Activated CD8-positive, alpha-beta T cell treated with anti-CD3 and anti-CD28 coated beads, Interleukin-2, amount 10 ng/mL, durations not matched to agents 7 days and 5 days (primary cell): ENCODE measurements around the gene COL27A1. TPM values are rescaled to one million over a fixed set of nuclear protein-coding genes. Genes with fewer than 3 reads are reported as not detected.
"Not testable (repeated sequence)": the region's sequence is repeated elsewhere in the genome, so short reads cannot be mapped to it uniquely, and the experiment has no call there.

Experiments used
- ATAC-seq: fragments of 150-1000 bp; cut with Tn5 transposase; one replicate; pipeline ENCODE4 v1.10.0; 2021; ENCODE audit warnings: moderate library complexity
- CTCF ChIA-PET: fragments of 350-600 bp; sonication (Branson Sonifier 250); formaldehyde crosslinking; loops from one replicate; lab custom pipeline; 2021; ENCODE audit warnings: antibody characterized with exemption; lab: Charles Lee
- POLR2A ChIA-PET: fragments of 350-600 bp; sonication (Branson Sonifier 250); formaldehyde crosslinking; loops from one replicate; lab custom pipeline; 2021; ENCODE audit warnings: antibody characterized with exemption; lab: Charles Lee
- DNase-seq: peaks from one replicate; pipeline ENCODE4 v3.0.0-alpha.2; 2020
- H3K27ac Mint-ChIP-seq: one replicate; pipeline ENCODE4 v1.8.0; 2021; ENCODE audit warnings: mild to moderate bottlenecking, mixed read lengths
- H3K27me3 Mint-ChIP-seq: one replicate; pipeline ENCODE4 v1.8.0; 2021; ENCODE audit warnings: low read depth, mixed read lengths
- H3K36me3 Mint-ChIP-seq: one replicate; pipeline ENCODE4 v1.8.0; 2021; ENCODE audit warnings: low read depth, mixed read lengths
- H3K4me1 Mint-ChIP-seq: one replicate; pipeline ENCODE4 v1.8.0; 2021; ENCODE audit warnings: low read depth, mixed read lengths
- H3K4me3 Mint-ChIP-seq: one replicate; pipeline ENCODE4 v1.8.0; 2021; ENCODE audit warnings: mild to moderate bottlenecking, mixed read lengths
- H3K9me3 Mint-ChIP-seq: one replicate; pipeline ENCODE4 v1.8.0; 2022; ENCODE audit warnings: mixed read lengths; ENCODE audit not compliant: insufficient read depth
- total RNA-seq, 2 experiments: library from RNA; stranded (reverse); gene quantifications; one replicate each; pipeline ENCODE4 v1.2.3, GENCODE V29; 2021

The COL27A1 gene
- total RNA-seq, 2 experiments from 2014 or later, result 0.47 to 0.99 TPM

GRCh38 chr9:114184866-114185265, 29.5 kb downstream of the COL27A1 start:
- no peaks in the 10 kb centered on the region for H3K9me3 Mint-ChIP-seq
- CTCF ChIA-PET, result interaction anchor here (1.3 kb wide), 1 partner anchor 106 kb away, joined by 4 read pairs; no protein-coding TSS in a partner anchor

GRCh38 chr9:114185570-114186490, 30.5 kb downstream of the COL27A1 start:
- H3K9me3 Mint-ChIP-seq, result peaks cover 4% of the 10 kb centered on the region
- ChIA-PET POLR2A (no interaction called here), CTCF (no interaction called here)
- DNase-seq (no peak), ATAC-seq (no peak)
- no peaks in the 10 kb centered on the region for H3K27me3 Mint-ChIP-seq
- H3K4me3 Mint-ChIP-seq, result no peak overlapping the region
- no peaks in the 10 kb centered on the region for H3K36me3 Mint-ChIP-seq
- no peak overlapping the region for H3K27ac Mint-ChIP-seq
- no peaks in the 10 kb centered on the region for H3K4me1 Mint-ChIP-seq

More at GRCh38 chr9:114184866-114185265, 29.5 kb downstream of the COL27A1 start:
- H3K27me3 Mint-ChIP-seq, result no peaks in the 10 kb centered on the region
- POLR2A ChIA-PET, result no interaction called here
- DNase-seq (no peak), ATAC-seq (no peak)
- no peak overlapping the region for H3K4me3 Mint-ChIP-seq
- H3K36me3 Mint-ChIP-seq, result no peaks in the 10 kb centered on the region
- no peaks in the 10 kb centered on the region for H3K4me1 Mint-ChIP-seq
- no peak overlapping the region for H3K27ac Mint-ChIP-seq

GRCh38 chr9:114186605-114187289, 31.4 kb downstream of the COL27A1 start:
- no peaks in the 10 kb centered on the region for H3K36me3 Mint-ChIP-seq
- no peaks in the 10 kb centered on the region for H3K27me3 Mint-ChIP-seq
- peaks cover 4% of the 10 kb centered on the region for H3K9me3 Mint-ChIP-seq
- H3K27ac Mint-ChIP-seq, result no peak overlapping the region
- ChIA-PET CTCF (interaction anchor here (1.0 kb wide), 1 partner anchor 104 kb away, joined by 4 read pairs; no protein-coding TSS in a partner anchor), POLR2A (no interaction called here)
- DNase-seq (no peak), ATAC-seq (no peak)
- no peaks in the 10 kb centered on the region for H3K4me1 Mint-ChIP-seq
- H3K4me3 Mint-ChIP-seq, result no peak overlapping the region

- POLR2A ChIA-PET, result no interaction called here
- Mint-ChIP-seq H3K27me3 (no peaks in the 10 kb centered on the region), H3K9me3 (peaks cover 4% of the 10 kb centered on the region), H3K27ac (no peak overlapping the region), H3K4me3 (no peak overlapping the region), H3K4me1 (no peaks in the 10 kb centered on the region), H3K36me3 (no peaks in the 10 kb centered on the region)
- CTCF ChIA-PET, result no interaction called here
- ATAC-seq, result no peak
- DNase-seq, result no peak
Observed at GRCh38 chr9:114187827-114188226, 32.5 kb downstream of the COL27A1 start.

- Mint-ChIP-seq H3K27me3 (no peaks in the 10 kb centered on the region), H3K4me1 (no peaks in the 10 kb centered on the region), H3K9me3 (peaks cover 4% of the 10 kb centered on the region), H3K4me3 (no peak overlapping the region), H3K27ac (no peak overlapping the region), H3K36me3 (no peaks in the 10 kb centered on the region)
- POLR2A ChIA-PET, result no interaction called here
- CTCF ChIA-PET, result no interaction called here
- DNase-seq (no peak), ATAC-seq (no peak)
Observed at GRCh38 chr9:114189823-114190562, 34.7 kb downstream of the COL27A1 start.

- H3K4me1 Mint-ChIP-seq, result no peaks in the 10 kb centered on the region
- H3K36me3 Mint-ChIP-seq, result no peaks in the 10 kb centered on the region
- CTCF ChIA-PET, result no interaction called here
- ATAC-seq (no peak), DNase-seq (no peak)
- no peak overlapping the region for H3K4me3 Mint-ChIP-seq
- H3K27me3 Mint-ChIP-seq, result no peaks in the 10 kb centered on the region
- H3K27ac Mint-ChIP-seq, result no peak overlapping the region
- H3K9me3 Mint-ChIP-seq, result peaks cover 4% of the 10 kb centered on the region
- POLR2A ChIA-PET, result no interaction called here
Observed at GRCh38 chr9:114190563-114190905, 35.2 kb downstream of the COL27A1 start.

GRCh38 chr9:114191402-114191801, 36.1 kb downstream of the COL27A1 start:
- DNase-seq, H3K9me3 Mint-ChIP-seq, POLR2A ChIA-PET, H3K27me3 Mint-ChIP-seq, H3K4me1 Mint-ChIP-seq, H3K36me3 Mint-ChIP-seq, CTCF ChIA-PET, ATAC-seq, H3K4me3 Mint-ChIP-seq, H3K27ac Mint-ChIP-seq: not testable (repeated sequence)

- H3K4me1 Mint-ChIP-seq, result no peaks in the 10 kb centered on the region
- no peaks in the 10 kb centered on the region for H3K36me3 Mint-ChIP-seq
- ATAC-seq, result no peak
Observed at GRCh38 chr9:114192539-114192938, 37.2 kb downstream of the COL27A1 start.

GRCh38 chr9:114193090-114193489, 37.8 kb downstream of the COL27A1 start:
- Mint-ChIP-seq H3K27me3 (no peaks in the 10 kb centered on the region), H3K9me3 (peaks cover 4% of the 10 kb centered on the region), H3K36me3 (no peaks in the 10 kb centered on the region), H3K4me3 (no peak overlapping the region), H3K27ac (no peak overlapping the region), H3K4me1 (no peaks in the 10 kb centered on the region)
- ChIA-PET POLR2A (no interaction called here), CTCF (no interaction called here)
- ATAC-seq (no peak), DNase-seq (no peak)

More at GRCh38 chr9:114192539-114192938, 37.2 kb downstream of the COL27A1 start:
- Mint-ChIP-seq H3K4me3 (no peak overlapping the region), H3K27ac (no peak overlapping the region), H3K27me3 (no peaks in the 10 kb centered on the region), H3K9me3 (peaks cover 4% of the 10 kb centered on the region)
- DNase-seq, result no peak
- ChIA-PET POLR2A (no interaction called here), CTCF (no interaction called here)

- no peaks in the 10 kb centered on the region for H3K27me3 Mint-ChIP-seq
- POLR2A ChIA-PET, result no interaction called here
Observed at GRCh38 chr9:114196117-114196516, 40.8 kb downstream of the COL27A1 start.

GRCh38 chr9:114196979-114197622, 41.8 kb downstream of the COL27A1 start:
- DNase-seq (no peak), ATAC-seq (no peak)
- no peak overlapping the region for H3K27ac Mint-ChIP-seq
- H3K36me3 Mint-ChIP-seq, result no peaks in the 10 kb centered on the region
- no peaks in the 10 kb centered on the region for H3K4me1 Mint-ChIP-seq
- no peaks in the 10 kb centered on the region for H3K27me3 Mint-ChIP-seq
- ChIA-PET CTCF (no interaction called here), POLR2A (no interaction called here)
- H3K9me3 Mint-ChIP-seq, result no peaks in the 10 kb centered on the region
- no peak overlapping the region for H3K4me3 Mint-ChIP-seq

More at GRCh38 chr9:114196117-114196516, 40.8 kb downstream of the COL27A1 start:
- no peaks in the 10 kb centered on the region for H3K9me3 Mint-ChIP-seq
- DNase-seq (no peak), ATAC-seq (no peak)
- H3K4me1 Mint-ChIP-seq, result no peaks in the 10 kb centered on the region
- H3K36me3 Mint-ChIP-seq, result no peaks in the 10 kb centered on the region
- CTCF ChIA-PET, result no interaction called here
- H3K4me3 Mint-ChIP-seq, result no peak overlapping the region
- H3K27ac Mint-ChIP-seq, result no peak overlapping the region
